Aorta (tissue), 5 donors: ENCODE data around the gene SUCLA2. TPM values are rescaled to one million over a fixed set of nuclear protein-coding genes. Genes with fewer than 3 reads are reported as not detected.

Experiments used
- ATAC-seq: fragments of 200-7000 bp; cut with Tn5 transposase; one replicate; pipeline ENCODE4 v1.9.1; 2022; ENCODE audit warnings: moderate library complexity; ENCODE audit not compliant: low FRiP score
- DNase-seq, 2 donors: peaks; one replicate each; pipeline ENCODE4 v3.0.0-alpha.2; 2020
- H3K27ac ChIP-seq, 2 donors: one replicate each; pipeline ENCODE4 v1.5.1; 2013; ENCODE audit warnings: low read length in 2 of 2, mild to moderate bottlenecking in 2 of 2, moderate library complexity in 2 of 2, control low read depth in 1 of 2, inconsistent platforms in 1 of 2, low read depth in 1 of 2
- H3K27me3 ChIP-seq, 2 donors: one replicate each; pipeline ENCODE4 v1.6.1; 2013; ENCODE audit warnings: control low read depth in 1 of 2, low read length in 1 of 2, mild to moderate bottlenecking in 1 of 2, moderate library complexity in 1 of 2; ENCODE audit not compliant: insufficient read depth in 2 of 2, control insufficient read depth in 1 of 2
- H3K36me3 ChIP-seq, 2 donors: one replicate each; pipeline ENCODE4 v1.6.1; 2013; ENCODE audit warnings: control low read depth in 1 of 2, low read length in 1 of 2, mild to moderate bottlenecking in 1 of 2; ENCODE audit not compliant: insufficient read depth in 2 of 2, control insufficient read depth in 1 of 2
- H3K4me1 ChIP-seq, 2 donors: one replicate each; pipeline ENCODE4 v1.6.1; 2013; ENCODE audit warnings: low read length in 2 of 2, control low read depth in 1 of 2, mild to moderate bottlenecking in 1 of 2, moderate library complexity in 1 of 2; ENCODE audit not compliant: insufficient read depth in 2 of 2, control insufficient read depth in 1 of 2
- H3K4me3 ChIP-seq, 2 donors: one replicate each; pipeline ENCODE4 v1.5.1; 2013; ENCODE audit warnings: low read length in 2 of 2, control low read depth in 1 of 2, mild to moderate bottlenecking in 1 of 2
- H3K9me3 ChIP-seq: one replicate; pipeline ENCODE4 v1.6.1; 2013; ENCODE audit warnings: mild to moderate bottlenecking, low read length; ENCODE audit not compliant: control insufficient read depth
- WGBS, 2 donors: extraction: QIAGEN DNeasy Blood & Tissue Kit; methylation state at CpG; one replicate each; pipeline ENCODE4 v1.1.7; 2013; 5-methylcytosine and 5-hydroxymethylcytosine counted together
- intact Hi-C, 2 donors: fragments of 100-400 bp; cut with DNase I; formaldehyde crosslinking; loops; one replicate each; pipeline versions ENCODE4 v1.14.2 to v1.15.0; 2022
- polyA plus RNA-seq, 2 donors: library from polyadenylated mRNA; stranded (reverse); fragments of 200-250 nt; gene quantifications; one replicate each; pipeline ENCODE4 v1.2.3, GENCODE V29; 2013
- total RNA-seq, 2 donors: library from RNA; stranded (reverse); fragmentation: NEBNext Ultra II Directional; extraction: Animal tissue kit (Norgen Biotek cat#: 25700); gene quantifications; one replicate each; pipeline ENCODE4 v1.2.1, GENCODE V29; 2021
- donor health status: healthy with polysubstance abuse.
- donor health status: Bipolar disorder and iron deficiency.
- donor health status: DM: no; HTN: no; CAD: no.
- donor health status: DM: no; HTN: no; CAD: no.
- donor health status: DM: yes; HTN: yes; CAD: no.

The SUCLA2 gene
- total and polyA plus RNA-seq, 4 donors = 33.7 to 42.0 (median 37.3) TPM

- WGBS, 2 donors = 94 to 97% methylated on average over 2 of the region's 2 CpGs
- Histone ChIP-seq H3K36me3 (no peaks in the 10 kb centered on the region), H3K9me3 (no peaks in the 10 kb centered on the region), H3K27ac (no peak overlapping the region), H3K27me3 (no peaks in the 10 kb centered on the region), H3K4me1 (no peaks in the 10 kb centered on the region), H3K4me3 (no peak overlapping the region)
- intact Hi-C loops = no loop called here
- ATAC-seq (no peak), DNase-seq (no peak)
These were observed 18.0 kb downstream of the SUCLA2 start for GRCh38 chr13:47983070-47983469.

GRCh38 chr13:47976325-47976724 lies 24.7 kb downstream of the SUCLA2 start:
- DNase-seq (no peak), ATAC-seq (no peak)
- H3K27me3 ChIP-seq = no peaks in the 10 kb centered on the region
- H3K4me3 ChIP-seq = no peak overlapping the region
- peaks cover 0 to 4% of the 10 kb centered on the region in 2 donors for H3K36me3 ChIP-seq
- WGBS, 2 donors = 88 to 96% methylated on average over 1 of the region's 1 CpG
- no peak overlapping the region for H3K27ac ChIP-seq
- H3K4me1 ChIP-seq = no peaks in the 10 kb centered on the region
- intact Hi-C loops = no loop called here
- H3K9me3 ChIP-seq = no peaks in the 10 kb centered on the region

GRCh38 chr13:47964863-47965262 lies 36.2 kb downstream of the SUCLA2 start:
- no peaks in the 10 kb centered on the region for H3K9me3 ChIP-seq
- ATAC-seq (no peak), DNase-seq (no peak)
- no peak overlapping the region for H3K27ac ChIP-seq
- intact Hi-C loops = no loop called here
- H3K4me3 ChIP-seq = no peak overlapping the region
- 99% methylated on average over 3 of the region's 3 CpGs for WGBS, 2 donors
- H3K4me1 ChIP-seq = no peaks in the 10 kb centered on the region
- H3K27me3 ChIP-seq = no peaks in the 10 kb centered on the region
- H3K36me3 ChIP-seq = peaks cover 2 to 3% of the 10 kb centered on the region in 2 donors

GRCh38 chr13:47962237-47962636 lies 38.8 kb downstream of the SUCLA2 start:
- Histone ChIP-seq H3K4me3 (no peak overlapping the region), H3K27ac (no peak overlapping the region), H3K27me3 (no peaks in the 10 kb centered on the region), H3K36me3 (peaks cover 3 to 6% of the 10 kb centered on the region in 2 donors), H3K9me3 (no peaks in the 10 kb centered on the region), H3K4me1 (no peaks in the 10 kb centered on the region)
- ATAC-seq (no peak), DNase-seq (no peak)
- WGBS, 2 donors = 78 to 86% methylated on average over 1 of the region's 1 CpG
- intact Hi-C loops = no loop called here

DNA sequence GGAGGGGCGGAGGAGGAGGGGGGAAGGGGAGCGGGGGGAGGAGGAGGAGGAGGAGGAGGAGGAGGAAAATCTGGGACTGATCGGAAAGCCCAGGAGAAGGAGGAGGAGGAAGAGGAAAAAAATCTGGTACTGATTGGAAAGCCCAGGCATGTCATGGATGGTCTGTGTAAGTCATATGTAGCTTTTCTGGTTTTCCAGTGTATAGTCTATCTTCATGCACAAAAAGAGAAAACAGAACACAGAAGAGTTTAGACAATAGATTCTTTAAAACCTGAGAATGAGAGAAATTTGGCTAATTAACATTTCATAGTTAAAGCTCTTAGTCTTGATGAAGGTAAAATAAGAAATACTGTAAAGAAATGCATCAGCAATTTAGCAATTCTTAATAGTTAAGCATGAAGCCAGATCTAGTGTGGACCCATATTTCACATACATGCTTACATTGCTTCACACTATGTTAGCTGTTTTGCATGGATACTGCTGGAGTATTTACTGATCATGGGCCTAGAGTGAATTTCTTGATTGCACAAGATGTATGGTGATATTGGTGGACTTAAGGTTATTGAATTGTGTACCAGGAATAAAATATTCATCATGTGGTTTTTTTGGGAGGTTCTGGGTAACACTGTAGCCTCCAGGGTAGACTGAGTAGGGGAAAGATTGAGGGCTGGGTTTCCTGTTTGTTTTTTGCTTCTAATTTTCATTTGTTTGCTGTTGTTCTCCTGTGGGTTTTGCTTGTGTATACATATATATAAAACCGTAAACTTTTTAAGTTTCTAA lies 41.4 kb downstream of the SUCLA2 start:
- intact Hi-C loops = no loop called here
- DNase-seq (no peak), ATAC-seq (no peak)
- H3K36me3 ChIP-seq = peaks cover 0 to 6% of the 10 kb centered on the region in 2 donors
- peaks cover 1% of the 10 kb centered on the region for H3K9me3 ChIP-seq
- H3K27ac ChIP-seq = no peak overlapping the region
- no peak overlapping the region for H3K4me3 ChIP-seq
- H3K4me1 ChIP-seq = no peaks in the 10 kb centered on the region
- WGBS, 2 donors = 97 to 100% methylated on average over 4 of the region's 4 CpGs
- H3K27me3 ChIP-seq = no peaks in the 10 kb centered on the region

GRCh38 chr13:47957073-47957472 lies 44.0 kb downstream of the SUCLA2 start:
- 97 to 98% methylated on average over 5 of the region's 5 CpGs for WGBS, 2 donors
- intact Hi-C loops = no loop called here
- no peak overlapping the region for H3K27ac ChIP-seq
- peaks cover 0 to 8% of the 10 kb centered on the region in 2 donors for H3K36me3 ChIP-seq
- H3K4me3 ChIP-seq = no peak overlapping the region
- no peaks in the 10 kb centered on the region for H3K4me1 ChIP-seq
- no peak for ATAC-seq
- no peaks in the 10 kb centered on the region for H3K27me3 ChIP-seq
- peaks cover 1% of the 10 kb centered on the region for H3K9me3 ChIP-seq
- no peak for DNase-seq

GRCh38 chr13:47955836-47956235 lies 45.2 kb downstream of the SUCLA2 start:
- Histone ChIP-seq H3K36me3 (peaks cover 0 to 8% of the 10 kb centered on the region in 2 donors), H3K27me3 (no peaks in the 10 kb centered on the region), H3K9me3 (peaks cover 1% of the 10 kb centered on the region), H3K4me3 (no peak overlapping the region), H3K27ac (no peak overlapping the region), H3K4me1 (no peaks in the 10 kb centered on the region)
- 98 to 99% methylated on average over 2 of the region's 2 CpGs for WGBS, 2 donors
- intact Hi-C loops = no loop called here
- no peak for DNase-seq
- no peak for ATAC-seq

DNA sequence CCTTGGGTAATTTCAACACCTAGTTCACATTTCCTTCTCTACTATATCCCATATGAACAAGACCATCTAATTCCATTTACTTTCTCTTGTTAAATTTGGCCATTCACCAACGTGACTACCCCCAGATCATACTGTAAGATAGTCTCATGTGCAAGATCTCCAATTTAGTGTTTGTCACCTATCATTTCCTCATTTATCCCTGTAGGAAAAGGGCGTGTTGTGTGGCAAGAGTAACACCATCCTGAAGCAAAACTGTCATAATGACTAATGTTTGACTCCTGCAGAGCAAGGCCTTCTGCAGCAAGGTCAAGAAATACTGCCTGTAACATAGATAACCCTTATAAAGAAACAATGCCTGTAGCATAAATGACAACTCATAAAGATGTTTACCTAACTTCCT lies 51.3 kb downstream of the SUCLA2 start:
- no peaks in the 10 kb centered on the region for H3K4me1 ChIP-seq
- WGBS, 2 donors = 92% methylated on average over 2 of the region's 2 CpGs
- DNase-seq = no peak
- H3K4me3 ChIP-seq = no peak overlapping the region
- ATAC-seq = no peak
- no peaks in the 10 kb centered on the region for H3K27me3 ChIP-seq
- no peaks in the 10 kb centered on the region for H3K9me3 ChIP-seq
- no peak overlapping the region for H3K27ac ChIP-seq
- intact Hi-C loops = no loop called here
- peaks cover 0 to 3% of the 10 kb centered on the region in 2 donors for H3K36me3 ChIP-seq

DNA sequence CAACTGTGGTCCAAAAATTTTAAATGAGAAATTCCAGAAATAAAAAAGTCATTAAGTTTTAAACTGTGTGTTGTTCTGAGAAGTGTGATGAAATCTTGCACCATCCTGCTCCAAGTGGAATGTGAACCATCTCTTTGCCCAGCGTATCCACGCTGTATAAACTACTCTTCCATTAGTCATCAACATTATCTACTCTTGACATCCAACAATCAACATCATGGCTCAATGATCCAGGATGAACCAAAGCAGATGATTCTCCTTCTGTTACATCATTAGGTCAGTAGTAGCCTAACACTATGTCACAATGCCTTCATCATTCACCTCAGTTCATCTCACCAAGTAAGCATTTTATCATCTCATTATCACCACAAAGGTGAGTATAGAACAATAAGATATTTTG lies 55.3 kb downstream of the SUCLA2 start:
- peaks cover 2 to 3% of the 10 kb centered on the region in 2 donors for H3K36me3 ChIP-seq
- ATAC-seq = no peak
- no peak overlapping the region for H3K4me3 ChIP-seq
- no peak overlapping the region for H3K27ac ChIP-seq
- H3K9me3 ChIP-seq = no peaks in the 10 kb centered on the region
- H3K27me3 ChIP-seq = no peaks in the 10 kb centered on the region
- DNase-seq = no peak
- 94 to 98% methylated on average over 2 of the region's 2 CpGs for WGBS, 2 donors
- H3K4me1 ChIP-seq = no peaks in the 10 kb centered on the region
- intact Hi-C loops = no loop called here
